Heart right ventricle (tissue), 16 donors: ENCODE measurements around the gene PANK2. TPM values are rescaled to one million over a fixed set of nuclear protein-coding genes. Genes with fewer than 3 reads are reported as not detected.

ENCODE experiments used
- ATAC-seq, 8 donors: fragments of 200-7000 bp; cut with Tn5 transposase; one replicate each; pipeline ENCODE4 v1.9.1; 2020; ENCODE audit warnings: mild to moderate bottlenecking in 8 of 8, moderate library complexity in 8 of 8, moderate number of reproducible peaks in 1 of 8
- DNase-seq, 2 donors: peaks; one replicate each; pipeline ENCODE4 v3.0.0-alpha.2; 2020
- H3K27ac ChIP-seq, 10 donors: fragments of 200-600 bp; sonication (generic) in 2 of 10; one replicate each; pipeline versions ENCODE4 v1.5.0 to v1.8.0; 2020 to 2022; ENCODE audit warnings: mild to moderate bottlenecking in 3 of 10
- H3K27me3 ChIP-seq, 7 donors: fragments of 200-600 bp; one replicate each; pipeline ENCODE4 v1.8.0; 2021 to 2022; ENCODE audit warnings: mild to moderate bottlenecking in 2 of 7
- H3K36me3 ChIP-seq, 9 donors: fragments of 200-600 bp; sonication (generic) in 1 of 9; one replicate each; pipeline versions ENCODE4 v1.5.0 to v1.8.0; 2020 to 2022; ENCODE audit warnings: mild to moderate bottlenecking in 2 of 9
- H3K4me1 ChIP-seq, 9 donors: fragments of 200-600 bp; sonication (generic) in 1 of 9; one replicate each; pipeline versions ENCODE4 v1.5.0 to v1.8.0; 2020 to 2022; ENCODE audit warnings: mild to moderate bottlenecking in 4 of 9
- H3K4me3 ChIP-seq, 10 donors: fragments of 200-600 bp; sonication (generic) in 2 of 10; one replicate each; pipeline versions ENCODE4 v1.5.0 to v1.8.0; 2020 to 2022; ENCODE audit warnings: mild to moderate bottlenecking in 7 of 10, moderate library complexity in 2 of 10
- H3K9me3 ChIP-seq, 11 donors: fragments of 200-600 bp in 10 of 11; sonication (generic) in 2 of 11; one replicate each; pipeline versions ENCODE4 v1.5.0 to v1.8.0; 2013 to 2022; ENCODE audit warnings: mild to moderate bottlenecking in 2 of 11, control low read depth in 1 of 11, moderate library complexity in 1 of 11
- WGBS, 2 donors: extraction: QIAGEN DNeasy Blood & Tissue Kit; methylation state at CpG; one replicate each; pipeline ENCODE4 v1.1.7; 2013; ENCODE audit warnings: inconsistent platforms in 1 of 2; 5-methylcytosine and 5-hydroxymethylcytosine counted together
- intact Hi-C, 10 donors: fragments of 100-400 bp; cut with DNase I; formaldehyde crosslinking; loops; one replicate each; pipeline versions ENCODE4 v1.11.1 to v1.14.2; 2022
- polyA plus RNA-seq, 2 donors: library from polyadenylated mRNA; stranded (reverse); fragments of 200-250 nt; gene quantifications; one replicate each; pipeline ENCODE4 v1.2.3, GENCODE V29; 2013
- total RNA-seq, 10 donors: library from RNA; stranded (reverse); fragmentation: NEBNext Ultra II Directional in 3 of 10; extraction: Animal tissue kit (Norgen Biotek cat#: 25700) in 3 of 10; gene quantifications; one replicate each; pipeline versions ENCODE4 v1.2.1 to v1.2.4, GENCODE V29; 2021 to 2023
- TF ChIP-seq, protein P1 (sequence below), 9 donors: fragments of 200-600 bp; sonication (generic) in 2 of 9; IDR thresholded peaks; one replicate each; pipeline versions ENCODE4 v1.5.0 to v1.8.0; 2021 to 2022; ENCODE audit warnings: antibody characterized with exemption in 9 of 9, mild to moderate bottlenecking in 5 of 9, moderate library complexity in 1 of 9
- donor health status: Arrhythmogenic right ventricular cardiomyopathy.
- donor health status: ischemic (EF 13 %, LVEDD 7.1; RV severe dilation, severe dysfunction).
- donor health status: healthy with polysubstance abuse.
- donor health status: DM: no; HTN: yes; CAD: no.
- donor health status: DM: no; HTN: no; CAD: no.
- donor health status: ischemic (EF 25% LVEDD 6.9; RV normal size, moderate dysfunction).
- donor health status: ischemic (EF 25% LVEDD 5.7; RV mildly dilated, moderate dysfunction).
- donor health status: healthy.
- donor health status: DM: yes; HTN: yes; CAD: no.
- donor health status: Ischemic cardiomyopathy.
- donor health status: ischemic (EF 35%, LVEDD 5.7; RV mildly dilated, moderate dysfunction).
- donor health status: nonischemic (EF 11% LVEDD 7.7; RV severe dilation, severe dysfunction).
- donor health status: DM: yes; HTN: yes; CAD: no.
- donor health status: PGD.
- donor health status: ischemic (EF 29% LVEDD 5.4; RV normal size, mild dysfunction).
- donor health status: nonischemic (EF 23%, LVEDD 6.1; RV moderate dilation, normal function).

The PANK2 gene
- total and polyA plus RNA-seq, 12 donors = 12.2 to 25.1 (median 17.9) TPM

DNA sequence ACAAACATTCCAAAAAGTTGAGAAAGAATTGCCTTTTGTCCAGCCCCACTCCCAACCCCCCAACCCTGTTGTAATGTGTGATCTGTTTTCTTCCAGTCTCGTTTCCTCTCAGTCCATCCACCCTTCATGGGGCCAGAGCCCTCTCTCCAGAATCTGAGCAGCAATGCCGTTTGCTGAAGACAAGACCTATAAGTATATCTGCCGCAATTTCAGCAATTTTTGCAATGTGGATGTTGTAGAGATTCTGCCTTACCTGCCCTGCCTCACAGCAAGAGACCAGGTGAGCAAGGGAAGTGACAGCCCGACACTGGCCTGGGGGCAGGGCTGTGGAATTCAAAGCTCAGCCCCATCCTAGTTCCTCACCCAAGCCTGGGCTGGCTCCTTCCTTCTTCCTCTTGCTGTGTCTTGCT, 34.7 kb upstream of the PANK2 start:
- 81 to 84% methylated on average over 4 of the region's 4 CpGs for WGBS, 2 donors
- Histone ChIP-seq H3K27me3 (no peaks in the 10 kb centered on the region), H3K4me3 (no peak overlapping the region), H3K27ac (peak overlapping the region in 1 of 10 donors; percentile 26), H3K9me3 (no peaks in the 10 kb centered on the region), H3K4me1 (peaks cover 0 to 17% (median 5%) of the 10 kb centered on the region in 9 donors), H3K36me3 (peaks cover 0 to 63% (median 27%) of the 10 kb centered on the region in 9 donors)
- TF ChIP-seq, protein P1, sequence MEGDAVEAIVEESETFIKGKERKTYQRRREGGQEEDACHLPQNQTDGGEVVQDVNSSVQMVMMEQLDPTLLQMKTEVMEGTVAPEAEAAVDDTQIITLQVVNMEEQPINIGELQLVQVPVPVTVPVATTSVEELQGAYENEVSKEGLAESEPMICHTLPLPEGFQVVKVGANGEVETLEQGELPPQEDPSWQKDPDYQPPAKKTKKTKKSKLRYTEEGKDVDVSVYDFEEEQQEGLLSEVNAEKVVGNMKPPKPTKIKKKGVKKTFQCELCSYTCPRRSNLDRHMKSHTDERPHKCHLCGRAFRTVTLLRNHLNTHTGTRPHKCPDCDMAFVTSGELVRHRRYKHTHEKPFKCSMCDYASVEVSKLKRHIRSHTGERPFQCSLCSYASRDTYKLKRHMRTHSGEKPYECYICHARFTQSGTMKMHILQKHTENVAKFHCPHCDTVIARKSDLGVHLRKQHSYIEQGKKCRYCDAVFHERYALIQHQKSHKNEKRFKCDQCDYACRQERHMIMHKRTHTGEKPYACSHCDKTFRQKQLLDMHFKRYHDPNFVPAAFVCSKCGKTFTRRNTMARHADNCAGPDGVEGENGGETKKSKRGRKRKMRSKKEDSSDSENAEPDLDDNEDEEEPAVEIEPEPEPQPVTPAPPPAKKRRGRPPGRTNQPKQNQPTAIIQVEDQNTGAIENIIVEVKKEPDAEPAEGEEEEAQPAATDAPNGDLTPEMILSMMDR (IDR thresholded peaks at IDR 0.05) = no peak
- no peak for DNase-seq
- peak in 2 of 8 donors; percentile 33 to 49 for ATAC-seq
- intact Hi-C loops = loop anchor here in 5 of 10 donors (2.0 to 10.0 kb wide), 4 partner anchors 68 to 180 kb away; partner anchors contain the start of genes CENPB (in 2 of the 5), ADAM33 (in 1 of the 5) and SPEF1 (in 1 of the 5)

DNA sequence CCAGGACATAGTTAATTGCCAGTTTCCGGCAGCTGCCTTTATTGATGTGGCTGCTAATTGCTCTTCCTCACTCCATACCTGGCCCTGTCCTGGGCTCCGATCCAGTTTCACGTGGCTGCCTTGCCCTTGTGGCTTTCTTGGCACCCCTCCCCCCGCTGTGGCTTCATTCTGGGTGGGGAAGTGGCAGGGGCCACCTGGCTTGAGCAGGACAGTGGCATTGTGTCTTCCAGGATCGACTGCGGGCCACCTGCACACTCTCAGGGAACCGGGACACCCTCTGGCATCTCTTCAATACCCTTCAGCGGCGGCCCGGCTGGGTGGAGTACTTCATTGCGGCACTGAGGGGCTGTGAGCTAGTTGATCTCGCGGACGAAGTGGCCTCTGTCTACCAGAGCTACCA, 31.8 kb upstream of the PANK2 start:
- H3K4me1 ChIP-seq = peaks cover 0 to 17% (median 5%) of the 10 kb centered on the region in 9 donors
- H3K36me3 ChIP-seq = peaks cover 11 to 85% (median 44%) of the 10 kb centered on the region in 9 donors
- DNase-seq = no peak
- WGBS, 2 donors = 71 to 73% methylated on average over 14 of the region's 14 CpGs
- H3K27ac ChIP-seq = no peak overlapping the region
- H3K4me3 ChIP-seq = no peak overlapping the region
- TF ChIP-seq, protein P1 (IDR thresholded peaks at IDR 0.05) = no peak
- H3K27me3 ChIP-seq = no peaks in the 10 kb centered on the region
- no peaks in the 10 kb centered on the region for H3K9me3 ChIP-seq
- intact Hi-C loops = loop anchor here in 5 of 10 donors (5.0 to 10.0 kb wide), 3 partner anchors 70 to 183 kb away; partner anchors contain the start of genes CENPB (in 2 of the 5) and ADAM33 (in 1 of the 5)
- ATAC-seq = peak in 1 of 8 donors; percentile 17

DNA sequence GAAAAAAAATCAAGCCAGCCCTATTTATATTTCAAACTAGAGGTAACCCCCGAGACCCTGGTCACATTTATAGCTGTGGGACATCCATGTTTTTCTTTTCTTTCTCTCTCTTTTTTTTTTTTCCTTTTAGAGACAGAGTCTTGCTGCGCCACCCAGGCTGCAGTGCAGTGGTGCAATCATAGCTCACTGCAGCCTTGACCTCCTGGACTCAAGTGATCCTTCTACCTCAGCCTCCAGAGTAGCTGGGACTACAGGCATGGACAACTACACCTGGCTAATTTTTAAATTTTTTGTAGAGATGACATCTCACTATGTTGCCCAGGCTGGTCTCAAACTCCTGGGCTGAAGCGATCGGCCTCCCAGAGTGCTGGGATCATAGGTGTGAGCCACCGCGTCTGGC, 30.5 kb upstream of the PANK2 start:
- Histone ChIP-seq H3K36me3 (peaks cover 11 to 98% (median 57%) of the 10 kb centered on the region in 9 donors), H3K4me1 (peaks cover 0 to 17% (median 5%) of the 10 kb centered on the region in 9 donors), H3K4me3 (no peak overlapping the region), H3K27ac (no peak overlapping the region), H3K9me3 (no peaks in the 10 kb centered on the region), H3K27me3 (no peaks in the 10 kb centered on the region)
- ATAC-seq (no peak), DNase-seq (no peak)
- WGBS, 2 donors = 98 to 99% methylated on average over 6 of the region's 6 CpGs
- TF ChIP-seq, protein P1 (IDR thresholded peaks at IDR 0.05) = no peak
- intact Hi-C loops = loop anchor here in 5 of 10 donors (5.0 to 10.0 kb wide), 3 partner anchors 71 to 184 kb away; partner anchors contain the start of genes CENPB (in 2 of the 5) and ADAM33 (in 1 of the 5)

DNA sequence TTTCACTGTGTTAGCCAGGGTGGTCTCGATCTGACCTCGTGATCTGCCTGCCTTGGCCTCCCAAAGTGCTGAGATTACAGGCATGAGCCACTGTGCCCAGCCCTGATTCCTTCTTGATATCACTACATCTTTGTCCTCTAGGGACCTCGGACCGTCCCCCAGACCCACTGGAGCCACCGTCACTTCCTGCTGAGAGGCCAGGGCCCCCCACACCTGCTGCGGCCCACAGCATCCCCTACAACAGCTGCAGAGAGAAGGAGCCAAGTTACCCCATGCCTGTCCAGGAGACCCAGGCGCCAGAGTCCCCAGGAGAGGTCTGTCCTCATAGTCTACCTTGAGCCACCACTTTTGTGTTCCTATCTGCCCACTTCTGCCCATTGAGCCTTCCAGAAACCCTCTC, 28.0 kb upstream of the PANK2 start:
- TF ChIP-seq, protein P1 (IDR thresholded peaks at IDR 0.05) = no peak
- DNase-seq (no peak), ATAC-seq (no peak)
- WGBS, 2 donors = 92 to 96% methylated on average over 7 of the region's 7 CpGs
- Histone ChIP-seq H3K4me3 (no peak overlapping the region), H3K27ac (no peak overlapping the region), H3K27me3 (no peaks in the 10 kb centered on the region), H3K36me3 (peaks cover 11 to 100% (median 82%) of the 10 kb centered on the region in 9 donors), H3K9me3 (no peaks in the 10 kb centered on the region), H3K4me1 (peaks cover 0 to 3% (median 0%) of the 10 kb centered on the region in 9 donors)
- intact Hi-C loops = loop anchor here in 1 of 10 donors (10.0 kb wide), 1 partner anchor 214 kb away; no protein-coding TSS in a partner anchor
